ENCODE measurements around the gene AP5Z1. TPM values are rescaled to one million over a fixed set of nuclear protein-coding genes. Genes with fewer than 3 reads are reported as not detected.

The AP5Z1 gene
- total RNA-seq, 1 experiment from 2014 or later, result 44.0 TPM

- DNase-seq, result no peak
- H3K4me2 ChIP-seq, result no peak overlapping the region
- no peak overlapping the region for H3K27ac ChIP-seq
- no peak for TF ChIP-seq EZH2 (IDR thresholded peaks at IDR 0.05; ENCODE audit: low read depth)
- TF ChIP-seq, protein P1, sequence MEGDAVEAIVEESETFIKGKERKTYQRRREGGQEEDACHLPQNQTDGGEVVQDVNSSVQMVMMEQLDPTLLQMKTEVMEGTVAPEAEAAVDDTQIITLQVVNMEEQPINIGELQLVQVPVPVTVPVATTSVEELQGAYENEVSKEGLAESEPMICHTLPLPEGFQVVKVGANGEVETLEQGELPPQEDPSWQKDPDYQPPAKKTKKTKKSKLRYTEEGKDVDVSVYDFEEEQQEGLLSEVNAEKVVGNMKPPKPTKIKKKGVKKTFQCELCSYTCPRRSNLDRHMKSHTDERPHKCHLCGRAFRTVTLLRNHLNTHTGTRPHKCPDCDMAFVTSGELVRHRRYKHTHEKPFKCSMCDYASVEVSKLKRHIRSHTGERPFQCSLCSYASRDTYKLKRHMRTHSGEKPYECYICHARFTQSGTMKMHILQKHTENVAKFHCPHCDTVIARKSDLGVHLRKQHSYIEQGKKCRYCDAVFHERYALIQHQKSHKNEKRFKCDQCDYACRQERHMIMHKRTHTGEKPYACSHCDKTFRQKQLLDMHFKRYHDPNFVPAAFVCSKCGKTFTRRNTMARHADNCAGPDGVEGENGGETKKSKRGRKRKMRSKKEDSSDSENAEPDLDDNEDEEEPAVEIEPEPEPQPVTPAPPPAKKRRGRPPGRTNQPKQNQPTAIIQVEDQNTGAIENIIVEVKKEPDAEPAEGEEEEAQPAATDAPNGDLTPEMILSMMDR (conservative IDR thresholded peaks at IDR 0.05), result no peak
- POLR2A ChIA-PET (ENCODE audit: unreplicated experiment), result no interaction called here
- H3K4me1 ChIP-seq (replicated peaks; ENCODE audit: insufficient read depth), result 0 out of 2 replicates have a peak, but pooled peaks cover 7% of the 10 kb centered on the region
- no peaks in the 10 kb centered on the region for H3K36me3 ChIP-seq (ENCODE audit: low read depth)
- no peak overlapping the region for H3K4me3 ChIP-seq
- no peak overlapping the region for H2AFZ ChIP-seq
- peaks cover 8% of the 10 kb centered on the region; the same call in 1 of the 2 replicates for H3F3A ChIP-seq (ENCODE audit: insufficient read depth, low read depth)
- H3K27me3 ChIP-seq (ENCODE audit: insufficient read depth, low read depth), result peaks cover 61% of the 10 kb centered on the region
- no peaks in the 10 kb centered on the region for H3K9me2 ChIP-seq (ENCODE audit: insufficient read depth)
- no peaks in the 10 kb centered on the region for H4K20me1 ChIP-seq (ENCODE audit: insufficient read depth)
- no peaks in the 10 kb centered on the region for H3K9me3 ChIP-seq (ENCODE audit: insufficient read depth, low read depth)
- no TSS peak for BruUV-seq (replicated peaks)
- H3K79me2 ChIP-seq (ENCODE audit: low read depth), result no peaks in the 10 kb centered on the region
- CTCF ChIA-PET, result no interaction called here
- intact Hi-C loops (cut with micrococcal nuclease; ENCODE audit: unreplicated experiment), result no loop called here
These were observed 53.4 kb downstream of the AP5Z1 start for GRCh38 chr7:4828720-4829383.

- peak in 1 of 2 experiments; percentile 33 for DNase-seq
- intact Hi-C loops (cut with micrococcal nuclease; ENCODE audit: unreplicated experiment), result no loop called here
- 0 out of 2 replicates have a peak, but pooled peaks cover 7% of the 10 kb centered on the region for H3K4me1 ChIP-seq (replicated peaks; ENCODE audit: insufficient read depth)
- no peaks in the 10 kb centered on the region for H3K9me3 ChIP-seq (ENCODE audit: insufficient read depth, low read depth)
- no peaks in the 10 kb centered on the region for H3K79me2 ChIP-seq (ENCODE audit: low read depth)
- H2AFZ ChIP-seq, result no peak overlapping the region
- BruUV-seq (replicated peaks), result no TSS peak
- CTCF ChIA-PET, result interaction anchor here (0.6 kb wide), 2 partner anchors 328 to 990 kb away, joined by 3 to 7 read pairs; no protein-coding TSS in a partner anchor
- H3K27ac ChIP-seq, result no peak overlapping the region
- H4K20me1 ChIP-seq (ENCODE audit: insufficient read depth), result no peaks in the 10 kb centered on the region
- H3K9me2 ChIP-seq (ENCODE audit: insufficient read depth), result no peaks in the 10 kb centered on the region
- H3F3A ChIP-seq (ENCODE audit: insufficient read depth, low read depth), result peaks cover 8% of the 10 kb centered on the region; the same call in 1 of the 2 replicates
- no peak overlapping the region for H3K4me2 ChIP-seq
- H3K4me3 ChIP-seq, result no peak overlapping the region
- no peaks in the 10 kb centered on the region for H3K36me3 ChIP-seq (ENCODE audit: low read depth)
- H3K27me3 ChIP-seq (ENCODE audit: insufficient read depth, low read depth), result peaks cover 62% of the 10 kb centered on the region
- POLR2A ChIA-PET (ENCODE audit: unreplicated experiment), result no interaction called here
- TF ChIP-seq, protein P1 (conservative IDR thresholded peaks at IDR 0.05), result peak; percentile 66
- no peak for TF ChIP-seq EZH2 (IDR thresholded peaks at IDR 0.05; ENCODE audit: low read depth)
These were observed 54.8 kb downstream of the AP5Z1 start for GRCh38 chr7:4830176-4830575.

DNA sequence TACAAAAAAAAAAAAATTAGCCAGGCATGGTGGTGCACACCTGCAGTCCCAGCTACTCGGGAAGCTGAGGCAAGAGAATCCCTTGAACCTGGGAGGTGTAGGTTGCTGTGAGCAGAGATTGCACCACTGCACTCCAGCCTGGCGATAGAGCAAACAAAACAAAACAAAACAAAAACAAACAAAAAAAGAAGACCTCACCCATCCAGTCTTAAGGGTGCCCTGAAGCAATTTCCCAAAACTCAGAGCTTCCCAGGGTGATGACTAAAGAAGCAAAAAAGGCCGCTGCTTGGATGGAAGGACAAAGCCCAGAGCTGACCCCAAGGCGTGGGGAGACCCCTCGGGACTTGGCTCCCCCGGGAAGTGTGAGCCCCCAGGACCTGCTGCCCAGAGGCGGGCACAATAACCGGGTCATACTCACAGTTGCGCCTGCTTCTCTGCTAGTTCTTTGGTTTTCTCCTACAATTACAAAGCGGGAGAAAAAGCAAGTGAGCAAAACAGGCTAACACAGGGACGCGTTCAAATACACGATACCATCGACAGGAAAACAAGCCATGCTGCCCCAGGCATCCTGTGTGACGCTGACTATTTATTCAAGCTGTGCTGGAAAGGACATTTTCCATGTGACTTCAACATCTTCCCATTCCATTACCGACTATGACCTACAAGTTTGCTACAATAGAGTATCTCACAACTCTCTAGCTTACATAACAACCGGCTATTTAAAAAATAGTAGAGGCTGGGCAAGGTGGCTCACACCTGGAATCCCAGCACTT lies 56.5 kb downstream of the AP5Z1 start:
- Histone ChIP-seq H3K4me1 (replicated peaks; ENCODE audit: insufficient read depth) (0 out of 2 replicates have a peak, but pooled peaks cover 7% of the 10 kb centered on the region), H3K4me2 (peak overlapping the region; percentile 18; the same call in 1 of the 2 replicates), H3F3A (ENCODE audit: insufficient read depth, low read depth) (peaks cover 8% of the 10 kb centered on the region; the same call in 1 of the 2 replicates), H4K20me1 (ENCODE audit: insufficient read depth) (no peaks in the 10 kb centered on the region), H3K27ac (no peak overlapping the region), H3K79me2 (ENCODE audit: low read depth) (no peaks in the 10 kb centered on the region), H3K4me3 (no peak overlapping the region), H3K27me3 (ENCODE audit: insufficient read depth, low read depth) (peaks cover 61% of the 10 kb centered on the region), H3K9me2 (ENCODE audit: insufficient read depth) (no peaks in the 10 kb centered on the region), H3K36me3 (ENCODE audit: low read depth) (no peaks in the 10 kb centered on the region), H3K9me3 (ENCODE audit: insufficient read depth, low read depth) (no peaks in the 10 kb centered on the region), H2AFZ (no peak overlapping the region)
- intact Hi-C loops (cut with micrococcal nuclease; ENCODE audit: unreplicated experiment), result no loop called here
- CTCF ChIA-PET, result interaction anchor here (0.6 kb wide), 2 partner anchors 253 to 498 kb away, joined by 3 to 4 read pairs; no protein-coding TSS in a partner anchor
- DNase-seq, result peak in 1 of 2 experiments; percentile 55
- no TSS peak for BruUV-seq (replicated peaks)
- POLR2A ChIA-PET (ENCODE audit: unreplicated experiment), result no interaction called here
- TF ChIP-seq, protein P1 (conservative IDR thresholded peaks at IDR 0.05), result no peak
- no peak for TF ChIP-seq EZH2 (IDR thresholded peaks at IDR 0.05; ENCODE audit: low read depth)

Measured in PC-9 (cell line).